Measurements from ENCODE around the gene MAP4K4. TPM values are rescaled to one million over a fixed set of nuclear protein-coding genes. Genes with fewer than 3 reads are reported as not detected.

The MAP4K4 gene
- total RNA-seq, 1 experiment from 2014 or later: 162 TPM

- DNase-seq (ENCODE audit: unreplicated experiment): no peak
- CTCF ChIA-PET: interaction anchor here (2.3 kb wide), 1 partner anchor 9 kb away, joined by 15 read pairs; no protein-coding TSS in a partner anchor
- Mint-ChIP-seq H3K4me3 (ENCODE audit: unreplicated experiment) (no peak overlapping the region), H3K9me3 (ENCODE audit: unreplicated experiment) (no peaks in the 10 kb centered on the region), H3K27me3 (ENCODE audit: insufficient read depth, unreplicated experiment) (no peaks in the 10 kb centered on the region), H3K27ac (ENCODE audit: low read depth, unreplicated experiment) (no peak overlapping the region), H3K36me3 (ENCODE audit: insufficient read depth, unreplicated experiment) (peaks cover 86% of the 10 kb centered on the region), H3K4me1 (ENCODE audit: insufficient read depth, unreplicated experiment) (peaks cover 6% of the 10 kb centered on the region)
- intact Hi-C loops (cut with micrococcal nuclease): no loop called here
- no peak for TF ChIP-seq CTCF (IDR thresholded peaks at IDR 0.05; ENCODE audit: unreplicated experiment)
- POLR2A ChIA-PET: no interaction called here
- no TSS peak for BruUV-seq (replicated peaks)
Measured at GRCh38 chr2:101892377-101892776, 194.9 kb downstream of the MAP4K4 start.

GRCh38 chr2:101893681-101894381 lies 196.3 kb downstream of the MAP4K4 start:
- H3K27ac Mint-ChIP-seq (ENCODE audit: low read depth, unreplicated experiment): no peak overlapping the region
- peaks cover 85% of the 10 kb centered on the region for H3K36me3 Mint-ChIP-seq (ENCODE audit: insufficient read depth, unreplicated experiment)
- BruUV-seq (replicated peaks): no TSS peak
- no peaks in the 10 kb centered on the region for H3K9me3 Mint-ChIP-seq (ENCODE audit: unreplicated experiment)
- H3K4me3 Mint-ChIP-seq (ENCODE audit: unreplicated experiment): no peak overlapping the region
- CTCF ChIA-PET: interaction anchor here (0.6 to 2.3 kb wide), 5 partner anchors 10 to 555 kb away, joined by 3 to 15 read pairs (median 3); no protein-coding TSS in a partner anchor
- POLR2A ChIA-PET: interaction anchor here (1.1 to 1.3 kb wide), 2 partner anchors 68 to 89 kb away, joined by 3 to 4 read pairs; no protein-coding TSS in a partner anchor
- intact Hi-C loops (cut with micrococcal nuclease): no loop called here
- peaks cover 6% of the 10 kb centered on the region for H3K4me1 Mint-ChIP-seq (ENCODE audit: insufficient read depth, unreplicated experiment)
- no peaks in the 10 kb centered on the region for H3K27me3 Mint-ChIP-seq (ENCODE audit: insufficient read depth, unreplicated experiment)
- no peak for DNase-seq (ENCODE audit: unreplicated experiment)
- TF ChIP-seq CTCF (IDR thresholded peaks at IDR 0.05; ENCODE audit: unreplicated experiment): no peak

GRCh38 chr2:101895039-101895438 lies 197.5 kb downstream of the MAP4K4 start:
- Mint-ChIP-seq H3K27me3 (ENCODE audit: insufficient read depth, unreplicated experiment) (no peaks in the 10 kb centered on the region), H3K9me3 (ENCODE audit: unreplicated experiment) (no peaks in the 10 kb centered on the region), H3K4me1 (ENCODE audit: insufficient read depth, unreplicated experiment) (peaks cover 12% of the 10 kb centered on the region), H3K36me3 (ENCODE audit: insufficient read depth, unreplicated experiment) (peaks cover 79% of the 10 kb centered on the region), H3K27ac (ENCODE audit: low read depth, unreplicated experiment) (no peak overlapping the region), H3K4me3 (ENCODE audit: unreplicated experiment) (no peak overlapping the region)
- CTCF ChIA-PET: interaction anchor here (0.6 to 2.3 kb wide), 7 partner anchors 10 to 352 kb away, joined by 3 to 15 read pairs (median 5); no protein-coding TSS in a partner anchor
- POLR2A ChIA-PET: interaction anchor here (0.5 to 1.3 kb wide), 3 partner anchors 10 to 67 kb away, joined by 3 to 4 read pairs (median 4); no protein-coding TSS in a partner anchor
- no peak for DNase-seq (ENCODE audit: unreplicated experiment)
- BruUV-seq (replicated peaks): no TSS peak
- intact Hi-C loops (cut with micrococcal nuclease): no loop called here
- no peak for TF ChIP-seq CTCF (IDR thresholded peaks at IDR 0.05; ENCODE audit: unreplicated experiment)

DNA sequence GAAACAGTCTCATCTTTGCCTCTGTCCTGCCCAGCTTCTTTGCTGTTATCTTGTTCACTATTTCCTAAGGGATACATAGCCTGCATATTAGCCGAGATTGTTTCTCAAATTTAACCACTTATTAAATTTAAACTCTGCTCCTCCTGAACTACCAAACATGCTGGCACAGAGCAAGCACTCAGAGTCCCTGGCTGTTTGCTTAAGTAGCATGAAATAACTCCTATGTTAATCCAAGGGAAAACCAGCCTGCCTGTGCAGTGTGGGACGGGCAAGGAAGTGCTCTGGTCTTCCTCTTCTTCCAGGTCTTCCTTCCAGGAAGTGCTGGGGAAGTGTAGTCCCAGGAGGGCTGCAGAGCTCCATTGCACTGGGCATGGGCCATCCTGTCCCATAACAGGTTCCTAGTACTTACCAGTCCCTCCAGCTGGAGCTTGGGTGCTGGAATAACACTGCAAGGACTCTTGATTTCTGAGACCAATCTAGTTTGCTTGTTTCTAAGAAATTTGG lies 198.4 kb downstream of the MAP4K4 start:
- ChIA-PET CTCF (interaction anchor here (0.6 to 1.5 kb wide), 3 partner anchors 11 to 577 kb away, joined by 3 to 6 read pairs (median 5); partner anchors contain the start of gene SLC9A4), POLR2A (interaction anchor here (0.5 kb wide), 1 partner anchor 9 kb away, joined by 3 read pairs; no protein-coding TSS in a partner anchor)
- H3K9me3 Mint-ChIP-seq (ENCODE audit: unreplicated experiment): no peaks in the 10 kb centered on the region
- DNase-seq (ENCODE audit: unreplicated experiment): no peak
- peaks cover 15% of the 10 kb centered on the region for H3K4me1 Mint-ChIP-seq (ENCODE audit: insufficient read depth, unreplicated experiment)
- peaks cover 75% of the 10 kb centered on the region for H3K36me3 Mint-ChIP-seq (ENCODE audit: insufficient read depth, unreplicated experiment)
- H3K4me3 Mint-ChIP-seq (ENCODE audit: unreplicated experiment): no peak overlapping the region
- H3K27ac Mint-ChIP-seq (ENCODE audit: low read depth, unreplicated experiment): no peak overlapping the region
- no peak for TF ChIP-seq CTCF (IDR thresholded peaks at IDR 0.05; ENCODE audit: unreplicated experiment)
- BruUV-seq (replicated peaks): no TSS peak
- no peaks in the 10 kb centered on the region for H3K27me3 Mint-ChIP-seq (ENCODE audit: insufficient read depth, unreplicated experiment)
- intact Hi-C loops (cut with micrococcal nuclease): no loop called here

Data from MCF 10A (cell line).